ES-I3 (cell line): ENCODE data around the gene MED7.

Experiments
- H3K36me3 ChIP-seq: 2 replicates; pipeline ENCODE4 v1.6.1; 2013; ENCODE audit warnings: mild to moderate bottlenecking, low read length, control low read depth, moderate library complexity; ENCODE audit not compliant: insufficient read depth
- H3K4me1 ChIP-seq: 2 replicates; pipeline ENCODE4 v1.6.1; 2013; ENCODE audit warnings: mild to moderate bottlenecking, control low read depth, low read length; ENCODE audit not compliant: insufficient read depth
- H3K9ac ChIP-seq: 2 replicates; pipeline ENCODE4 v1.6.1; 2013; ENCODE audit warnings: low read depth, mild to moderate bottlenecking, low read length, moderate library complexity
- H3K9me3 ChIP-seq: 2 replicates; pipeline ENCODE4 v1.6.1; 2013; ENCODE audit warnings: mild to moderate bottlenecking, low read length, moderate library complexity; ENCODE audit not compliant: control insufficient read depth, insufficient read depth

MED7 gene

DNA sequence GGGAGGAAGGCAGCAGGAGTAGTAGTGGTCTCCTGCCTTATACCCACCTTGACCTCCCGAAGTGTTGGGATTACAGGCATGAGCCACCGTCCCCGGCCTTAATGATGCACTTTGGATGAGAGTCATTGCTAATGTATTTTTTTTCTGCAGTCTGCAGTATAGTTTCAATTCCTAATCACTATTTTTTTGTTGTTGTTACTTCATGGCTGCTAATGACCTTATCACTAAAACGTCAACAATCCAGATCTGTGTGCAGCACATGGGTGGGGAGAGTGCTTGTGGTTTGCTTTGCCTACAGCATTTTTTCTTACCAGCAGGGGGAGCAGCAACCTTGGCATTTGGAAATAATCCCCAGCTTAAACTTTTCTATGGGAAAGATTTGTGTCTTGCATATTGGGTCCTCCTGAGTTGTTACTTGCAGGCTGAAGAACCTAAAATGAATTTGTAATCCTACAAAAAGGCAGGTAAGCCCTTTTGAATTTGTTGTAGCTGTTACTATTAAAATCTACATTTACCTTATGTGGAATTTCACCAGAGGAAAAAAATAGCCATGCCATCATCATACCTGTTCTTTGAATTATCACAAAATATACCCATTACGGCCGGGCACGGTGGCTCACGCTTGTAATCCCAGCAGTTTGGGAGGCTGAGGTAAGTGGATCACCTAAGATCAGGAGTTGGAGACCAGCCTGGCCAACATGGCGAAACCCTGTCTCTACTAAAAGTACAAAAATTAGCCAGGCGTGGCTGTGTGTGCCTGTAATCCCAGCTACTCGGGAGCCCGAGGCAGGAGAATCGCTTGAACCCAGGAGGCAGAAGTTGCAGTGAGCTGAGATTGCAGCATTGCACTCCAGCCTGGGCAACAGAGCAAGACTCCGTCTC lies 6.3 kb upstream of the MED7 start:
- Histone ChIP-seq H3K9ac (no peak overlapping the region), H3K36me3 (no peaks in the 10 kb centered on the region), H3K9me3 (no peaks in the 10 kb centered on the region), H3K4me1 (no peaks in the 10 kb centered on the region)

GRCh38 chr5:157143127-157143971 lies 684 bp upstream of the MED7 start:
- no peaks in the 10 kb centered on the region for H3K36me3 ChIP-seq
- H3K9me3 ChIP-seq, result no peaks in the 10 kb centered on the region
- H3K9ac ChIP-seq, result peak overlapping the region; percentile 90
- H3K4me1 ChIP-seq, result no peaks in the 10 kb centered on the region

DNA sequence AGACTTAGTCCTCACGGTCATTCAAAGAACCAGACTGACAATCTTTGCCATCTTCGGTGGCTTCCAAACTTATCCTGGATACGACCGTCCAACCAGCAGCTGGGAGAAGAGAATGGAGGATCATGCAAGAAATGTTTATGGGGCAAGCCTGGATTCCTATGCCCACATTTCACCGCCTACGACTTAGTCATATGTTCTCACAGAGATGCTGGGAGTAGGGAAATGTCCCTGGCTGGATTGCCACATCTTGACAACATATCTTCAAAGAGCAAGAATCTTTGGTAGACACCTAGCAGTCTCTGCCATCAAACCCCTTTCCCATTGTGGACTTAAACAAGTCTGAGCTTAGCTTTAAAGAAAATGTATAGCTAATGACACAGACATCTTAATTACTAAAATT lies 5.0 kb downstream of the MED7 start:
- H3K4me1 ChIP-seq, result no peaks in the 10 kb centered on the region
- H3K9me3 ChIP-seq, result no peaks in the 10 kb centered on the region
- H3K36me3 ChIP-seq, result peaks cover 6% of the 10 kb centered on the region; the same call in 1 of the 2 replicates
- H3K9ac ChIP-seq, result no peak overlapping the region

GRCh38 chr5:157132281-157132612 lies 10.4 kb downstream of the MED7 start:
- no peaks in the 10 kb centered on the region for H3K9me3 ChIP-seq
- no peak overlapping the region for H3K9ac ChIP-seq
- peaks cover under 1% of the 10 kb centered on the region; the same call in 1 of the 2 replicates for H3K36me3 ChIP-seq
- no peaks in the 10 kb centered on the region for H3K4me1 ChIP-seq

DNA sequence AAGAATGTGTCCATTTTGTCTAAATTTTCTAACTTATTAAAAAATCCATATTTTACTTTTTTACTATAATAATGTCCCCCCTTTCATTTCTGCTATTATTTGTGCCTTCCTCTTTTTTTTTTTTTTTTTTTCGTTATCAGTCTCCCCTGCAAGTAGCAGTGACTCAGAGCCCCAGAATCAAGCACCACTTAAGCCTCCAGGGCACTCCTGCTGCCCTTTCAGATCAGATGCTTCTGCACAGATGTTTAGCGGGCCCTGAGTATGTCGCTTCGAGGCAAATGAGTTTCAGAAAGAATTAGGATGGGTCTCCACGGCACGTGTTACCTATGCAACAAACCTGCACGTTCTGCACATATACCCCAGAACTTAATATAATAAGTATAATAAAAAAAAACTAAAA lies 11.7 kb downstream of the MED7 start:
- Histone ChIP-seq H3K9me3 (no peaks in the 10 kb centered on the region), H3K4me1 (no peaks in the 10 kb centered on the region), H3K36me3 (no peaks in the 10 kb centered on the region), H3K9ac (no peak overlapping the region)

DNA sequence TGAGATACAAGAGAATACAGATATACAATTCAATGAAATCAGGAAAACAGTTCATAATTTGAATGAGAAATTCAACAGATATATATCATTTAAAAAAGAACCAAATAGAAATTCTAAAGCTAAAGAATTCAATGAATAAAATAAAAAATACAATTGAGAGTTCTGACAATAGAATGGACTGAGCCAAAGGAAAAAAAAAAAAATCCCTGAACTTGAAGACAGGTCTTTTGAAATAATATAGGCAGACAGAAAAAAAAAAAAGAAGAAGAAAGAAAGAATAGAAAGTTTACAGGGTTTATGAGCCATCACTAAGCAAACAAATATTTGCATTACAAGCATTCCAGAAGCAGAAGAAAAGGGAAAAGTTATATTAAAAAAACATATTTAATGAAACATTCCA lies 21.0 kb downstream of the MED7 start:
- Histone ChIP-seq H3K9me3 (no peaks in the 10 kb centered on the region), H3K36me3 (no peaks in the 10 kb centered on the region), H3K4me1 (no peaks in the 10 kb centered on the region), H3K9ac (no peak overlapping the region)

DNA sequence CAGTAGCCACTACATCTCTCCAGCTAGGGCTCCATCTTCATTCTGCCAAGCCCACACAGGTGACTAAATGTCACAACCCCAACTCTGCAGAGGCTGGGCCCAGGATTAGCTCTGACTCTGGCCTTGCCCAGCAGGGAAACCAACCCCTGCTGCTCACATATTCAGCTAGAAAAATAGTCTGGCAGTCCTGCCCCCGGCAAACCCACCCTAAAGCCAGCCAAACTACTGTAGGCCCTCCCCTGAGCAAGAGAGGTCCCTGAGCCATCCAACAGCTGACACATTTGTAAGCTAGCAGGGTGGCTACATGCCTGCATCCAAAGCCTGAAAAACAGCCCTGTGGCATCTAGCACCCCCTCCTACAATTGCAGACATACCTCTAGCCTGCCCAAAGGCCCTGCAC lies 22.6 kb downstream of the MED7 start:
- no peaks in the 10 kb centered on the region for H3K36me3 ChIP-seq
- no peaks in the 10 kb centered on the region for H3K4me1 ChIP-seq
- no peak overlapping the region for H3K9ac ChIP-seq
- no peaks in the 10 kb centered on the region for H3K9me3 ChIP-seq

DNA sequence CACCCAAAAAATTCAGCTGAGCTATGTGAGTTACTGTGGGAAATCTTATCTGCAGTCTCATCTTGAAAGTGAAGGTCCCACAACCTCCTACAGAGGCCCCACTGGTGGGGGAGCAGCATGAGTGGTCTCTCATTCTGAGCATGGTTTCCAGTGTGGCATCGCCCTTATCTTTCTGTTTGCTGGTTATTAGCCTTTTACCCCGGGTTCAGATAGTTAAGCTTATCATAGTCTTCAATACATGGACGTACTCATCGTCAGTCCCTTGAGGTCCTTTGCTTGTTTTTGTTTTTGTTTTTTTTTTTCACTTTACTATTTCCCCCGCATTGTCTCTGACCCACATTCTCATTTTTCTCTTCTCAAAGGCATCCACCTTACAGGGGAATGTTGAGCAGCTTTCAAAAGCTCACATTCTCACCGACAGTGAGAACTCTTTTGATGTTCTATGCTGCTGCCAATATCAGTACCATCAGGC lies 26.1 kb downstream of the MED7 start:
- H3K9me3 ChIP-seq, result no peaks in the 10 kb centered on the region
- H3K9ac ChIP-seq, result no peak overlapping the region
- H3K36me3 ChIP-seq, result no peaks in the 10 kb centered on the region
- no peaks in the 10 kb centered on the region for H3K4me1 ChIP-seq

- no peaks in the 10 kb centered on the region for H3K9me3 ChIP-seq
- H3K36me3 ChIP-seq, result no peaks in the 10 kb centered on the region
- no peaks in the 10 kb centered on the region for H3K4me1 ChIP-seq
- no peak overlapping the region for H3K9ac ChIP-seq
These were observed 27.2 kb downstream of the MED7 start for GRCh38 chr5:157115502-157115901.

GRCh38 chr5:157115012-157115411 lies 27.7 kb downstream of the MED7 start:
- Histone ChIP-seq H3K9ac (no peak overlapping the region), H3K9me3 (no peaks in the 10 kb centered on the region), H3K36me3 (no peaks in the 10 kb centered on the region), H3K4me1 (no peaks in the 10 kb centered on the region)

DNA sequence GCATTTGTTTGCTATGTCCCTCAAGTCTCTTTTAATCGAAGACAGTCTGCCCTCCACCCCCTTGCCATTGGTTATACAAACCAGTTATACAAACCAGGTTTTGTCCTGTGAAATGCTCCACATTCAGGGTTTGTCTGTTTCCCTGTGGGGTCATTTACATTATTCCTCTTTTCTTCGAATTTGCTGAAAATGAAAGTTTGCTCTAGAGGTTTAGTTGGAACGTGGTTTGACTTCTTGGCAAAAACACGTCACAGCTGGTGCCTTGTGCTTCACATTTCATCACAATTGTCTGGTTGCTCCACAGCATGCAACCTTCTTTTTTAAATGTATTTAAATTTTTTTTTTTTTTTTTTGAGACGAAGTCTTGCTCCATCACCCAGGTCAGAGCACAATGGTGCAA lies 29.7 kb downstream of the MED7 start:
- H3K36me3 ChIP-seq, result no peaks in the 10 kb centered on the region
- H3K9ac ChIP-seq, result no peak overlapping the region
- H3K9me3 ChIP-seq, result no peaks in the 10 kb centered on the region
- no peaks in the 10 kb centered on the region for H3K4me1 ChIP-seq

DNA sequence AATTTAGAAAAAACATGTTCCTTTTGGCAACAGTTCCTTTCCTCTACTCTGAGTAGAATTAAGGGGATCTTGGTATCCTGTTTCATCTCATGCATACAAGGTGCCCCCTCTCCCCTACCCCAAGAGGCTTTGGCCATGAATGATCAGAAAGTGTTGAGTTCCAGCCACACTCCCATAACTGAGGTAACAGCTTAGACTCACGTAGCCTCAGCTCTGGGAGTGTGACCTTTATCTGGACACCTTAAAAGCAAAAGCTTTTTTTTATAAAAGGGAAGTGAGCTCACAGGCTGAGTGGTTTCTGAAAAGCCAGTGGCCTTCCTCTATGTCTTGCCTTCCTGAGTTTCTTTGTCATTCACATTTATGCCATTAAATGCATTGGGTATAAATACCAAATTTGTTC lies 32.9 kb downstream of the MED7 start:
- H3K9ac ChIP-seq, result no peak overlapping the region
- no peaks in the 10 kb centered on the region for H3K36me3 ChIP-seq
- H3K9me3 ChIP-seq, result no peaks in the 10 kb centered on the region
- no peaks in the 10 kb centered on the region for H3K4me1 ChIP-seq

DNA sequence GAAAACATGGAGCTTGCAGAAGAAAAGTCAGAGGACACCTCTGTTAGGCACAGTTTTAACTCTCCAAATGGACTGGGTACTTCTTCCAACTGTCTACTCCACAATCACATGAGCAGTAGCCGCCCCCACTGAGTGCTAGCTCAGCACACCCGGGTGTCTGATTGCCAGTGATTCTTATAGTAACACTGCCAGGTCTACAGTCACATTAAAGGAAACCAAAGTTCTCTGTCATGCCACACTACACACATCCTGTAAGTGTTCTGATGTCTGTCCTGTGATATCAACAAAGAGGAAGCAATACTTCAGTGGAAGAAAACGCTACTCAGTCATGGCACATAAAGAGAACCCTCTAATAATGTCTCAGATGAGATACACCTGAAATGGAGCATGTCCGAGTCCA lies 33.7 kb downstream of the MED7 start, which contains the start of gene HAVCR2:
Gene HAVCR2, minus strand, starts transcription at position 69 of the 400 bp plus-strand sequence. Its CDS starts 61 bp downstream, at position 8.
- no peaks in the 10 kb centered on the region for H3K4me1 ChIP-seq
- H3K9me3 ChIP-seq, result no peaks in the 10 kb centered on the region
- H3K36me3 ChIP-seq, result no peaks in the 10 kb centered on the region
- H3K9ac ChIP-seq, result no peak within 1 kb of the TSS

- Histone ChIP-seq H3K9me3 (no peaks in the 10 kb centered on the region), H3K36me3 (no peaks in the 10 kb centered on the region), H3K4me1 (no peaks in the 10 kb centered on the region), H3K9ac (no peak overlapping the region)
These were observed 35.2 kb downstream of the MED7 start for GRCh38 chr5:157107508-157107907.
